SK-N-MC (cell line): Measurements from ENCODE around the gene CRTC1.

ENCODE experiments used
- EZH2 ChIP-seq: fragments of 200-600 bp; sonication (generic); IDR thresholded peaks from one replicate; pipeline ENCODE4 v1.6.1; 2017; ENCODE audit warnings: antibody characterized with exemption
- POLR2AphosphoS5 ChIP-seq: IDR thresholded peaks from 2 replicates; pipeline ENCODE4 v1.6.1; 2012; ENCODE audit warnings: mild to moderate bottlenecking, low read depth, low read length, borderline replicate concordance

DNA sequence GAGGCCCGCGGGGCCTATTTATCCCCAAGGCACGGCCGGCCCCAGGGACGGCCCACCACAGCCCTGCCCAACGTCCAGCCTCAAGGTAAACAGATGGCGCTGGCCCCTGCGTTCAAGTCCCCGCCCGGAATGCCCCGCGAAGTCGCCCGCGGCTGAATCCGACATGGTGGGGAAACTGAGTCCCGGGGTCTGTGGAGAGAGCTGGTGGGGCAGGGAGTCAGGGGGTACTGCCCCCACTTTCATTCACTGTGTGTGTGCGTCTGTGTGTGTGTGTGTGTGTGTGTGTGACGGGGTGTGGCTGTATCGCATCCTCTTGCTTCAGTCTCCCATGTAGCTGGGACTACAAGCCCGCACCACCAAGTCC, 107.8 kb downstream of the CRTC1 start:
- TF ChIP-seq EZH2 (no peak), POLR2AphosphoS5 (no peak)
